NK-92 (cell line): Measurements from ENCODE around the gene SLC2A1.

Experiments used
- DNase-seq: peaks from one replicate; lab custom pipeline; 2025; ENCODE audit not compliant: unreplicated experiment; lab: John Stamatoyannopoulos, UW

The SLC2A1 gene

DNA sequence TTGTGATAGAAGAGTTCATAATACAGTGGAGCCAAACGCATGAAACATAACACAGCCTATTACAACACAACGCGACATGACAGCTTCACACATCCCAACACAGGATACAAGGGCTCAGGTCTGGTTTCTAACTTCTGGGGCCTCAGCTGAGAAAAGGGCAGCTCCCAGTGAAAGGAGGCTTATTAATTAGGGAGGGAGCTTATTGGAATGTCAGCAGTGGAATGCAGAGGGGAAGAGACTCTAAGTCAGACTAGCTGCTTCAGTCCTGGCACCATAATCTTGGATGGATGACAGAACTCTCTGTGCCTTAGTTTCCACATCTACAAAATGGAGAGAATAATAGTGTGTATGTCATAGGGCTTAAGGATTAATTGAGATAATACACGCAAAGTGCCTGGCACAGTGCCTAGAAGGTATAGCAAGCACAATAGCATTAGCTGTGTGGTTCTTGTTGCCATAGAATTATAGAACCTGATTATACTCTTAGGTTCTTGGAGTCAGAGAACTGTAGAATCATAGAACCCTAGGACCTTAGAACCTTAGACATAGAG, 22.7 kb upstream of the SLC2A1 start:
- DNase-seq, result no peak

GRCh38 chr1:42979896-42980800, 21.5 kb upstream of the SLC2A1 start:
- no peak for DNase-seq

GRCh38 chr1:42979036-42979430, 20.4 kb upstream of the SLC2A1 start:
- no peak for DNase-seq

- DNase-seq, result no peak
These were observed 19.8 kb upstream of the SLC2A1 start for GRCh38 chr1:42978317-42979035.

DNA sequence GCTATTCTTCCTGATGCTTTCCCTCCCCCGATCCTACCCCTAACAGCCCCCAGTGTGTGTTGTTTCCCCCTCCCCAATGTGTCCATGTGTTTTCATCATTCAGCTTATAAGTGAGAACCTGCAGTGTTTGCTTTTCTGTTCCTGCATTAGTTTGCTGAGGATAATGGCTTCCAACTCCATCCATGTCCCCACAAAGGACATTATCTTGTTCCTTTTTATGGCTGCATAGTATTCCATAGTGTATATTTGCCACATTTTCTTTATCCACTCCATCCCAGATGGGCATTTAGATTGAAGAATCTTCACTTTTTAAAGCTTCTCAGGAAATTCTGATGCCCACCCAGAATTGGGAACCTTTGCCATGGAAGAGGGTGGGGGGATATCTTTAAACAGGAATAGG, 19.0 kb upstream of the SLC2A1 start:
- no peak for DNase-seq

DNA sequence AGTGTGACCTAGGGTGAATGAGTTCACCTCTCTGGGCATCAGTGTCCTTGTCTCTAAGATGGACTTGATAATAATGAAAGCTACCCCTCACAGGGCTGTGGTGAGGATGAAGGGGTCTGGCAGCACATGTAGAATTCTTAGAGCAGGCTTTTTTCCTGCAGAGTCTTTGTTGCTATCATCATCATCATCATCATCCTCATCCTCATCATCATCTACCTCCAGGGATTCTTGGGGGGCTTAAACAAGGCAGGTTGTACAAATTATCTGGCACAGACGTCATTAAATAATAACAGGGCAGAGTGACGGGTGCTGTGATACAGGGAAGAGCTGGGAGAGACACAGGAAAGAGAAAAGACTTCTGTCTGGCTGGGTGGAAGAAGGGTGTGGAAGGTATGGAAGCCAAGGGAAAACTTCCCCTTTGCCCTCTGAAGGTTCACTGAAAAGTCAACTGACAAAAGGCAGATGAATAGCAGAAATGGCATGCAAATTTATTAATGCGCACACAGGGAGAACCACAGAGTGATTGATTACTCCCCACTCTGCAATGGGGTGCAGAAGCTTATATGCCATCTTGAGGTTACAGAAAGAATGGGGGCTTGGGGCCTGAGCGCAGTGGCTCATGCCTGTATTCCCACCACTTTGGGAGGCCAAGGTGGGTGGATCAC, 17.0 kb upstream of the SLC2A1 start:
- DNase-seq, result no peak

- no peak for DNase-seq
These were observed 16.2 kb upstream of the SLC2A1 start for GRCh38 chr1:42974767-42975437.

- DNase-seq, result no peak
These were observed 15.1 kb upstream of the SLC2A1 start for GRCh38 chr1:42973799-42974198.

- DNase-seq, result no peak
These were observed 14.6 kb upstream of the SLC2A1 start for GRCh38 chr1:42973286-42973685.

DNA sequence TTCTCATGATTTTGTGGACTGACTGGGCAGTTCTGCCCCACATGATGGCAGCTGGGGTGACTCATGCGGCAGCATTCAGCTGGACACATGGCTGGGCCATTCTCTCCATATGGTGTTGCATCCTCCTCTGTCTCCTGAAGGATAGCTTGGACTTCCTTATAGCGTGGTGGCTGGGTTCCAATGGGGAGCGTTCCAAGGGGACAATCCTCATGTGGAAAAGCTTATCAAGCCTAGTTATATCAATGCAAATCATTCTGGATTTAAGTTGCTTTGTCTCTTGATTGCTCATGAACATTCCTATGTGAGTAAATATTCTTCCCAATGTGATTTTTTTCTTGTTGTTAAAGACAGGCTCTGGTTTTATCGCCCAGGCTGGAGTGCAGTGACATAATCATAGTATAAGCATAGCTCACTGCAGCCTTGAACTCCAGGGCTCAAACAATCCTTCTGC, 13.2 kb upstream of the SLC2A1 start:
- no peak for DNase-seq

GRCh38 chr1:42970143-42970542, 11.5 kb upstream of the SLC2A1 start:
- no peak for DNase-seq

DNA sequence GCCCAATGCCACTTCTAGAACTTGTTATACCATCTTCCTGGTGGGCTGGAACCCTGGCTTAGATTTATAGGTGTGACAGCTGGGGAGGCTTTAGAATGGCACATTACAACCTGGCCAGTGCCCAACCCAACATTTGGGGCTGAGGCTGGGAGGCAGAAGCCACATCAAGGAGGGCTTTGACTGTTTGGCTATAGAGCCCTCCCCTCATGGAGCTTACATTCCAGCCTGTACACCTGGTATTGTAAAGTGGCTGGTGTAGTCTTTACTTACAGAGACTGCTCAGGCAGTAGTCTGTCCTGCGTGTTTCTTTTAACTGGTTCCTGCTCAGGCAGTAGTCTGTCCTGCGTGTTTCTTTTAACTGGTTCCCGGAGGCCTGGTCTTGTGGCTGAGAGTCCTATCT, 10.0 kb upstream of the SLC2A1 start:
- no peak for DNase-seq

GRCh38 chr1:42966688-42967612, 8.3 kb upstream of the SLC2A1 start:
- DNase-seq, result no peak

DNA sequence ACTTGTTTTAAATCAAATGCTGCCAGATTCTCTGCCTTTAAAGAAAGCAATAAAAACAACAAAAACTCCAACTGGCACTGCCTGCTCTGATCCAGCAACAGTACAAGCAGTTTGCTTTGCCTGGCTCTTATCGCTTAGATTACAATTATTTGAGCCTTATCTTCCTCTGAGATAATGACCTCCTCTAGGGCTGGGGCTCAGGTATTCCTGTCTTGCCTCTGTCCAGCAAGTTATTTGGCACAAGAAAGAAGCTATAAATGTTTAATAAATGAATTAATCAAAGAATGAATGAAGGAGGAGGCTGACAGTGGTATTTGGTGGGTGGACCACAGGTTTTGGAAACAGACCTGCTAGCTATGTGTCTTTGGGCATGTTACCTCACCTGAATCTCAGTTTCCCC, 6.7 kb upstream of the SLC2A1 start:
- no peak for DNase-seq

DNA sequence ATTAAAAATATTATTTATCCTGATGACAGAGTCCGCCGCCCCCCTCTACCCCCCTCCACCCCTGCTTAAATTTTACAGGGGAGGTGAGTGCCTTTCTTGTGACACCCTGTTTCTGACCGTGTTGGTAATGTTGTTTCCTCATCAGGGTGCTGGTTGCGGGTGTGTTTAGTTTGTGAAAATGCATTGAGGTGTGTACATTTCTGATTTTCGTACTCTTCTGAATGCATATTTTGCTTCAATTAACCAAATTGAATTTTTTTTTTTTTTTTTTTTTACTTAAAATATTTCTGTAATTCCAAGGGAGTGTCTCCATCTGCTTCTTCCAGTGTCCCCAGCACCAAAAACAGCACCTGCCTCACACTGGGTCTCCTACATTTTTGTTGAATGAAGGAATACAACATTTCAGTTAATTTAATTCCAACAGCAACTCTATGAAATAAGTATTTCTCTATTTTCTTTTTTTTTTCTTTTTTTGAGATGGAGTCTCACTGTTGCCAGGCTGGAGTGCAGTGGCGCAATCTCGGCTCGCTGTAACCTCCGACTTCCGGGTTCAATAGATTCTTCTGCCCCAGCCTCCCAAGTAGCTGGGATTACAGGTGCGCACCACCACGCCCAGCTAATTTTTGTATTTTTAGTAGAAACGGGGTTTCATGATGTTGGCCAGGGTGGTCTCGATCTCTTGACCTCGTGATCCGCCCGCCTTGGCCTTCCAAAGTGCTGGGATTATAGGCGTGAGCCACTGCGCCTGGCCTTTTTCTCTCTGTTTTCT, 5.6 kb upstream of the SLC2A1 start:
- no peak for DNase-seq

DNA sequence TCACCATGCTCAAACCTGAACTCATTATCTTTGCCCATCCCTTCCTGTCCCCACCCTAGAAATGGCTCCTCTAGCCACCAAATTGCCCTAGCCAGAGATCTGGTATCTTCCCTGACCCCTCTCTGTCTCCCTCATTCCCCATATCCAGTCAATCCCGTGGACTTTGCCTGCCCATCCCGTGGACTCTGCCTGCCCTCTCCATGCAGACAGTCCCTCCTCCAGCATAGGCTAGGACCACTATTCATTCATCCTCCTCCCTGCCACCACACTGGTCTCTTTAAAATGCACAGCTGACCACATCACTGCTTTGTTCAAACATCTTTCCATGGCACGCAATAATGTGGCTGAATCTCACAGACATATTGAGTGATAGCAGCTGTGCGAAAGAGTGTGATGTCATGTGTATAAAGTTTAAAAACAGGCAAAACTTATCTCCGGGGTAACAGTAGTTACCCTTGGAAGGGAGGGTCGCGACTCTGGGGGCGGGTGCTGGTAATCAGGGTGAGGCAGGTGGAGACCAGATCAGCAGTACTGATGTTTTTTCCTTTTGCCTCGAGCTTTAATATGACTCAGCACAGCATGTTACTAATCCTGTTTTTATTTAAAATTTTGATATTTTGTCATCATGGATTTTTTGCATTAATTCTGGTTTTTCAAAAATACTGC, 4.8 kb upstream of the SLC2A1 start:
- DNase-seq, result no peak

GRCh38 chr1:42962641-42963377, 4.1 kb upstream of the SLC2A1 start:
- no peak for DNase-seq
